Activated naive CD4-positive, alpha-beta T cell treated with anti-CD3 and anti-CD28 coated beads, Interleukin-2, amount 10 ng/mL, durations not matched to agents 7 days and 5 days (primary cell): ENCODE data around the gene FAM228B.
"Not testable (repeated sequence)": the region's sequence is repeated elsewhere in the genome, so short reads cannot be mapped to it uniquely, and the experiment has no call there.

ENCODE experiments used
- CTCF ChIA-PET: fragments of 350-600 bp; sonication (Branson Sonifier 250); formaldehyde crosslinking; loops from one replicate; lab custom pipeline; 2021; ENCODE audit warnings: antibody characterized with exemption; lab: Charles Lee
- DNase-seq: peaks from one replicate; pipeline ENCODE4 v3.0.0-alpha.2; 2020
- H3K27ac Mint-ChIP-seq: one replicate; pipeline ENCODE4 v1.8.0; 2021; ENCODE audit warnings: mild to moderate bottlenecking, moderate library complexity, mixed read lengths
- H3K27me3 Mint-ChIP-seq: one replicate; pipeline ENCODE4 v1.8.0; 2021; ENCODE audit warnings: mild to moderate bottlenecking, mixed read lengths
- H3K36me3 Mint-ChIP-seq: one replicate; pipeline ENCODE4 v1.8.0; 2021; ENCODE audit warnings: mixed read lengths
- H3K4me1 Mint-ChIP-seq: one replicate; pipeline ENCODE4 v1.8.0; 2021; ENCODE audit warnings: mixed read lengths
- H3K4me3 Mint-ChIP-seq: one replicate; pipeline ENCODE4 v1.8.0; 2021; ENCODE audit warnings: mild to moderate bottlenecking, moderate library complexity, mixed read lengths
- H3K9me3 Mint-ChIP-seq: one replicate; pipeline ENCODE4 v1.8.0; 2021; ENCODE audit warnings: mixed read lengths

FAM228B gene

DNA sequence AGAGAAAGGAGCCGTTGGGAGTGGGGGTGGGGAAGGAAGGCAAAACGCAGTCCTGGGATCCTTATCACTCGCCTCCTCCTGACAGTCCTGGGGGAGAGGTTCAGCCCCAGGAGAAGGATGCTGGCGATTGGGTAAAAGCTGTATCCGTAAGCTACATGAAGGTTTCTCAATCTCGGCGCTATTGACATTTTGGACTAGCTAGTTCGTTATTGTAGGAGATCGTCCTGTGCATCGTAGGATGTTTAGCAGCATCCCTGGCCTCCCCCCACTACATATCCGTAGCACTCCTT, 38.1 kb upstream of the FAM228B start:
- Mint-ChIP-seq H3K27me3 (no peaks in the 10 kb centered on the region), H3K27ac (no peak overlapping the region), H3K4me1 (peaks cover 16% of the 10 kb centered on the region)

DNA sequence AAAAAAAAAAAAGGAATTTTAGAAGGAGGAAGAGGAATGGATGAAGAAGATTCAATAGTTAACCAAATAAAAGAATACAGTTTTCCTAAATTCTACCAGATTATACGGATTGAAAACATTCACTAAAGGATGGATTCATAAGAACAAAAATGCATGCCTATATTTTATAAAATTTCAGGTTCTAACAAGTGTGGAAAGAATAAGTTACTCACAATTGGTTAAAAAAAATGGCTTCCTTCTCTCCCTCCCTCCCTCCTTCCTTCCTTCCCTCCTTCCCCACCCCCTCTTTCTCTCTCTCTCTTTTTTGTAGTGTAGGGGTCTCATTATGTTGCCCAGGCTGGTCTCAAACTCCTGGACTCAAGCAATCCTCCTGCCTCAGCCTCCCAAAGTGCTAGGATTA, 37.0 kb upstream of the FAM228B start:
- CTCF ChIA-PET, result no interaction called here
- peaks cover 4% of the 10 kb centered on the region for H3K36me3 Mint-ChIP-seq

More for the DNA sequence above, 38.1 kb upstream of the FAM228B start:
- CTCF ChIA-PET, result interaction anchor here (1.0 to 3.4 kb wide), 12 partner anchors 9 to 296 kb away, joined by 3 to 43 read pairs (median 4); partner anchors contain the start of genes ATAD2B and SF3B6
- DNase-seq, result no peak
- Mint-ChIP-seq H3K36me3 (peaks cover 4% of the 10 kb centered on the region), H3K4me3 (peak overlapping the region; percentile 90), H3K9me3 (no peaks in the 10 kb centered on the region)

DNA sequence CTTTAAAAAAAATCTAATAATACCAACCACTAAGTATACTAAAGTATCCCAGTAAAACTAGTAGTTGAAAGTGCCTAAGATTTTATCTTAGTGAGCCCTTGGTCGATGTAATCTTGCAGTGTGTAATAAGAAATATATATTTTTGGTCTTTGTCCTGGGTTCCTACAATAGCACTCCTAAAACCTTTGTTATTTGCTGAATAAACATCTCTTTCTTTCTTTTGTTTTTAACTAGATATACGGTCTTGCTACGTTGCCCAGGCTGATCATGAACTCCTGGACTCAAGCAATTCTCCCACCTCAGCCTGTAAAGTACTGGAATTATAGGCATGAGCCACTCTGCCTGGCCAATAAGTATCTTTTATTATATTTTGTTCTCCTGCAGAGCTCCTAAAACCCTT, 36.2 kb upstream of the FAM228B start:
- Mint-ChIP-seq H3K4me1 (peaks cover 16% of the 10 kb centered on the region), H3K27me3 (no peaks in the 10 kb centered on the region), H3K4me3 (no peak overlapping the region), H3K36me3 (peaks cover 4% of the 10 kb centered on the region), H3K9me3 (no peaks in the 10 kb centered on the region), H3K27ac (no peak overlapping the region)
- no peak for DNase-seq
- CTCF ChIA-PET, result interaction anchor here (0.7 to 1.0 kb wide), 2 partner anchors 57 to 160 kb away, joined by 3 read pairs; partner anchors contain the start of gene ATAD2B

More for the DNA sequence above, 37.0 kb upstream of the FAM228B start:
- H3K9me3 Mint-ChIP-seq, result no peaks in the 10 kb centered on the region
- H3K4me3 Mint-ChIP-seq, result no peak overlapping the region
- peaks cover 16% of the 10 kb centered on the region for H3K4me1 Mint-ChIP-seq
- no peaks in the 10 kb centered on the region for H3K27me3 Mint-ChIP-seq
- no peak for DNase-seq
- no peak overlapping the region for H3K27ac Mint-ChIP-seq

DNA sequence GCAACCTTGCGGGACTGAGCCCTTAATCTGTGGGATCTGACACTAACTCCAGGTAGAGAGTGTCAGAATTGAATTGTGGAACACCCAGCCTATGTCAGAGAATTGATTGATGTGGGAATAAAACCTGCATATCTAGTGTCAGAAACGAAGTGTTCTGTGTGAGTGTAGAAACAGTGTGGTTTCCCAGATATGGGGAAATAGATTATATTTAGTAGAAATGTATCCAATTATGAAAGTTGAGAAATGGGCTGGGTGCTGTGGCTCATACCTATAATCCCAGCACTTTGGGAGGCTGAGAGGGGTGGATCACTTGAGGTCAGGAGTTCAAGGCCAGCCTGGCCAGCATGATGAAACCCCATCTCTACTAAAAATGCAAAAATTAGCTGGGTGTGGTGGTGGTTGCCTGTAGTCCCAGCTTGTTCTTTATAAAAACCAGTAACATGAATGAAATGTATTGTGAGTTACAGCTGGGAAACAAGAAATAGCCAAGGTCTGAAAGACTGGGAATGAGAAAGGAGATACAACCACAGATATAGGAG, 34.4 kb upstream of the FAM228B start:
- no peaks in the 10 kb centered on the region for H3K9me3 Mint-ChIP-seq
- H3K27me3 Mint-ChIP-seq, result no peaks in the 10 kb centered on the region
- DNase-seq, result no peak
- no peaks in the 10 kb centered on the region for H3K36me3 Mint-ChIP-seq
- H3K4me1 Mint-ChIP-seq, result peaks cover 10% of the 10 kb centered on the region
- no peak overlapping the region for H3K27ac Mint-ChIP-seq
- CTCF ChIA-PET, result no interaction called here
- no peak overlapping the region for H3K4me3 Mint-ChIP-seq

DNA sequence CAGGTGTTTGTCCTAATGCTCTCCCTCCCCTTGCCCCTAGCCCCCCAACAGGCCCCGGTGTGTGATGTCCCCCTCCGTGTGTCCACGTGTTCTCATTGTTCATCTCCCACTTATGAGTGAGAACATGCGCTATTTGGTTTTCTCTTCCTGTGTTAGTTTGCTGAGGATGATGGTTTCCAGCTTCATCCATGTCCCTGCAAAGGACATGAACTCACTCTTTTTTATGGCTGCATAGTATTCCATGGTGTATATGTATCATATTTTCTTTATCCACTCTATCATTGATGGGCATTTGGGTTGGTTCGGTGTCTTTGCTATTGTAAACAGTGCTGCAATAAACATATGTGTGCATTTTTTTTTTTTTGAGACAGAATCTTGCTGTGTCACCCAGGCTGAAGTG, 30.0 kb upstream of the FAM228B start:
- H3K9me3 Mint-ChIP-seq, H3K4me3 Mint-ChIP-seq, H3K27me3 Mint-ChIP-seq, H3K36me3 Mint-ChIP-seq, H3K4me1 Mint-ChIP-seq, H3K27ac Mint-ChIP-seq, DNase-seq, CTCF ChIA-PET: not testable (repeated sequence)

DNA sequence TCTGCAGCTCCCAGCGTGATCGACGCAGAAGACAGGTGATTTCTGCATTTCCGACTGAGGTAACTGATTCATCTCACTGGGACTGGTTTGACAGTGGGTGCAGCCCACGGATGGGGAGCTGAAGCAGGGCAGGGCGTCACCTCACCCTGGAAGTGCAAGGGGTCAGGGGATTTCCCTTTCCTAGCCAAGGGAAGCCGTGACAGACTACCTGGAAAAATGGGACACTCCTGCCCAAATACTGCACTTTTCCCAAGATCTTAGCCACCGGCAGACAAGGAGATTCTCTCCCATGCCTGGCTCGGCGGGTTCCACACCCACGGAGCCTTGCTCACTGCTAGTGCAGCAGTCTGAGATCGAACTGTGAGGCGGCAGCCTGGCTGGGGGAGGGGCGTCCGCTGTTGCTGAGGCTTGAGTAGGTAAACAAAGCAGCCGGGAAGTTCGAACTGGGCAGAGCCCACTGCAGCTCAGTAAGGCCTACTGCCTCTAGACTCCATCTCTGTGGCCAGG, 28.0 kb upstream of the FAM228B start:
- H3K27me3 Mint-ChIP-seq, H3K4me3 Mint-ChIP-seq: not testable (repeated sequence)

DNA sequence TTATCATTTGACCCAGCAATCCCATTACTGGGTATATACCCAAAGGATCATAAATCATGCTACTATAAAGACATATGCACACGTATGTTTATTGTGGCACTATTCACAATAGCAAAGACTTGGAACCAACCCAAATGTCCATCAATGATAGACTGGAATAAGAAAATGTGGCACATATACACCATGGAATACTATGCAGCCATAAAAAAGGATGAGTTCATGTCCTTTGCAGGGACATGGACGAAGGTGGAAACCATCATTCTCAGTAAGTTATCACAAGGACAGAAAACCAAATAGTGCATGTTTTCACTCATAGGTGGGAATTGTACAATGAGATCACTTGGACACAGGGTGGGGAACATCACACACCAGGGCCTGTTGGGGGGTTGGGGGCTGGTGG, 22.5 kb upstream of the FAM228B start:
- CTCF ChIA-PET, H3K27ac Mint-ChIP-seq, H3K27me3 Mint-ChIP-seq, H3K4me1 Mint-ChIP-seq, H3K36me3 Mint-ChIP-seq, H3K4me3 Mint-ChIP-seq, DNase-seq: not testable (repeated sequence)
- peaks cover 12% of the 10 kb centered on the region for H3K9me3 Mint-ChIP-seq

More for the DNA sequence above, 28.0 kb upstream of the FAM228B start:
- CTCF ChIA-PET, result interaction anchor here (2.3 kb wide), 1 partner anchor 11 kb away, joined by 12 read pairs; the partner anchor contains the start of gene TP53I3
- H3K9me3 Mint-ChIP-seq, DNase-seq, H3K4me1 Mint-ChIP-seq, H3K27ac Mint-ChIP-seq, H3K36me3 Mint-ChIP-seq: not testable (repeated sequence)

DNA sequence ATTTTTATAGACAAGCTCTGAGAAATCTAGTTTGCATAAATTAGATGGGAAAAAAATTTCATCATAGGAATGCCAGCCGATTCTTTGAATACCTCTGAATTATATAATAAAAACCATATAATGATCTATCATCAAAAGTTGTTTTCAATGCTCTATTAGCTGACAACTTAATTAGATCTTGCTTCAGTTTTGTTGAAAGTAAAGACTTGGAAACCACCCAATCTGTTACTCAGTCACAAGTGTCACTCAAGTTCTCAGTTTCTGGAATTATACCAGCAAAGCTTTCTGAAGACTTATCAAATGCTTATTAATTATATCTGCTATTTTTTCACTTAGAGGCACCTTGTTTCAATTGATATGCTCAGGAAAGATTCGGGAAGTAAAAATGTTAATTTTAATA, 21.3 kb upstream of the FAM228B start:
- Mint-ChIP-seq H3K27ac (no peak overlapping the region), H3K27me3 (no peaks in the 10 kb centered on the region), H3K4me3 (no peak overlapping the region), H3K4me1 (no peaks in the 10 kb centered on the region), H3K36me3 (peaks cover 4% of the 10 kb centered on the region), H3K9me3 (peaks cover 20% of the 10 kb centered on the region)
- CTCF ChIA-PET, result no interaction called here
- no peak for DNase-seq

DNA sequence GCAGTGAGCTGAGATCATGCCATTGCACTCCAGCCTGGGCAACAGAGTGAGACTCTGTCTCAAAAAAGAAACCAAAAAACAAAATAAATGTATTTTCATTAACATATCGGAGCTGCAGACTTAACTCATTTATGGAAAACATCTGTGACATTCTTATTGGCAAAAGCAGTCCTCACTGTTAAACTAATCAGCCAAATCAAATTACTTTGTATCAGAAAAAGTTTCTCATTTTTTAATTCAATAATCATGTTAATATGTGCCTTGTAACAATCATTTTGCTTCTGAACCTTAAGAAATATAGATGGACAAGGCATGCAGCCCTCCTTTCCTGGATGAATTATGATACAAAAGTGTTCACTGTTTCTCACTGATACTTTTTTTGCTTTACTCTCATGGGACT, 20.6 kb upstream of the FAM228B start:
- Mint-ChIP-seq H3K27me3 (no peaks in the 10 kb centered on the region), H3K9me3 (peaks cover 25% of the 10 kb centered on the region), H3K4me3 (no peak overlapping the region), H3K4me1 (no peaks in the 10 kb centered on the region), H3K36me3 (peaks cover 4% of the 10 kb centered on the region), H3K27ac (no peak overlapping the region)
- DNase-seq, result no peak
- CTCF ChIA-PET, result no interaction called here

DNA sequence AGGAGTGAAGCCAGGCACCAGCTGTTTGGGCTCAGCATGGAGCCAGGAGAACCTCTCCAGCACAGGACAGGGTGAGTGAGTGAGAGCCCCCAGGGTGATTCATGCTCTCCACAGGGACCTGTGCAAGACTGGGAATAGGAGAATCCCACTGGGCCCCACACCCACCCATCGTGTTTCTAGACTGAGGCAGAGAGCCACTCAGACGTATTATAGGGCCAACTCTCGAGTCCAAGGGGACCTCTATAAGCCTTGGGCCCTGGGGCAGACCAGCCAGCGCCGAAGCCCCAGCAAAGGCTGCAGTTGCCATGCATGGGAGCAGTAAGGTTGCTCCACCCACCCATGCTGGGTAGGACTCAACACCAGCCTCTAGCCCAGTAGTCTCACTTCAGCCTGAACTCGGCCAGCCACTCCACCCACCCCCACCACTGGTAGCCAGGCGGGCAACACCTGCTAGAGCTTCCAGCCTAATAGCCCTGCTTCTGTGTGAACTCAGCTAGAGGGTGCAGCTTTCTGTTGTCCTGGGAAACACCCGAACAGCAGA, 19.1 kb upstream of the FAM228B start:
- CTCF ChIA-PET, result no interaction called here
- H3K27me3 Mint-ChIP-seq, result no peaks in the 10 kb centered on the region
- no peak for DNase-seq
- no peak overlapping the region for H3K4me3 Mint-ChIP-seq
- H3K9me3 Mint-ChIP-seq, result peaks cover 28% of the 10 kb centered on the region
- H3K4me1 Mint-ChIP-seq, result no peaks in the 10 kb centered on the region
- peaks cover 4% of the 10 kb centered on the region for H3K36me3 Mint-ChIP-seq
- H3K27ac Mint-ChIP-seq, result peak overlapping the region; percentile 37

DNA sequence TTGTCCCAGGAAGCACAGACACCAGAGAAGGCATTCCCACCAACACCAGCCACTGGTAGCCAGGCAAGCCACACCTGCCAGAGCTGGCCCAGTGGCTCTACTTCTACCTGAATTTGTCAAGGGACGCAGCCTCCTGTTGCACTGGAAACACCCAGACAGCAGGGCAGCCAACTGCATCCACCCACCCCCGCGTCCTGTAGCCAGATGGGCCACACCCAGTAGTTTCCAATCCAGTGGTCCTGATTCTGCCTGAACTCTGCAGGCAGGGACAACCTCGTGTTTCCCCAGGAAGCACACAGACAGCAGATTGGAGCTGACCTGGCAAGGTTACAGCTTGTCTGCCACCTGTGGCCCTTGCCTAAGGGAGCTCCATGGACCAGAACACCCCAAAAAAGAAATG, 18.4 kb upstream of the FAM228B start:
- Mint-ChIP-seq H3K36me3 (peaks cover 4% of the 10 kb centered on the region), H3K4me3 (no peak overlapping the region), H3K27ac (no peak overlapping the region), H3K27me3 (no peaks in the 10 kb centered on the region), H3K9me3 (peaks cover 25% of the 10 kb centered on the region), H3K4me1 (no peaks in the 10 kb centered on the region)
- CTCF ChIA-PET, result no interaction called here
- DNase-seq, result no peak

DNA sequence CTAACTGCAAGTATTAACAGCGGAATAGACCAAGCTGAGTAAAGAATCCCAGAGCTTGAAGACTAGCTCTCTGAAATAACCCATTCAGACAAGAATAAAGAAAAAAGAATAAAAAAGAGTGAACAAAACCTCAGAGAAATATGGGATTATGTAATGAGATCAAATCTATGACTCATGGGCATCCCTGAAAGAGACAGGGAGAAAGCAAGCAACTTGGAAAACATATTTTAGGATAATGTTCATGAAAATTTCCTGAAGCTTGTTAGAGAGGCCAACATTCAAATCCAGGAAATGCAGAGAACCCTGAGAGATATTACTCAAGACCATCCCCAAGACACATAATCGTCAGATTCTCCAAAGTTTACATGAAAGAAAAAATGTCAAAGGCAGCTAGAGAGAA, 17.5 kb upstream of the FAM228B start:
- DNase-seq, result no peak
- H3K27me3 Mint-ChIP-seq, result no peaks in the 10 kb centered on the region
- no peaks in the 10 kb centered on the region for H3K4me1 Mint-ChIP-seq
- peaks cover 21% of the 10 kb centered on the region for H3K9me3 Mint-ChIP-seq
- no peak overlapping the region for H3K27ac Mint-ChIP-seq
- H3K4me3 Mint-ChIP-seq, result no peak overlapping the region
- CTCF ChIA-PET, result interaction anchor here (1.3 kb wide), 1 partner anchor 22 kb away, joined by 4 read pairs; no protein-coding TSS in a partner anchor
- peaks cover 4% of the 10 kb centered on the region for H3K36me3 Mint-ChIP-seq

DNA sequence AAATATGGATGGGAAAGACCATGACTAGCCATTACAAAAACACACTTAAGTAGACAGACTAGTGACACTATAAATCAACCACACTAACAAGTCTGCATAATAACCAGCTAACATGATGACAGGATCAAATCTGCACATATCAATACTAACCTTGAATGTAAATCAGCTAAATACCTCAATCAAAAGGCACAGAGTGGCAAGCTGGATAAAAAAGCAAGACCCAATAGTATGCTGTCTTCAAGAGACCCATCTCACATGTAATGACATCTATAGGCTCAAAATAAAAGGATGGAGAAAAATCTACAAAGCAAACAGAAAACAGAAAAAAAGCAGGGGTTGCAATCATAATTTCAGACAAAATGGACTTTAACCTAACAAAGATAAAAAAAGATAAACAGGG, 16.5 kb upstream of the FAM228B start:
- CTCF ChIA-PET, result interaction anchor here (1.1 to 1.3 kb wide), 2 partner anchors 23 to 57 kb away, joined by 3 to 4 read pairs; no protein-coding TSS in a partner anchor
- H3K4me1 Mint-ChIP-seq, result no peaks in the 10 kb centered on the region
- peaks cover 4% of the 10 kb centered on the region for H3K36me3 Mint-ChIP-seq
- H3K9me3 Mint-ChIP-seq, result peaks cover 19% of the 10 kb centered on the region
- H3K27ac Mint-ChIP-seq, result no peak overlapping the region
- H3K4me3 Mint-ChIP-seq, result no peak overlapping the region
- no peak for DNase-seq
- no peaks in the 10 kb centered on the region for H3K27me3 Mint-ChIP-seq

DNA sequence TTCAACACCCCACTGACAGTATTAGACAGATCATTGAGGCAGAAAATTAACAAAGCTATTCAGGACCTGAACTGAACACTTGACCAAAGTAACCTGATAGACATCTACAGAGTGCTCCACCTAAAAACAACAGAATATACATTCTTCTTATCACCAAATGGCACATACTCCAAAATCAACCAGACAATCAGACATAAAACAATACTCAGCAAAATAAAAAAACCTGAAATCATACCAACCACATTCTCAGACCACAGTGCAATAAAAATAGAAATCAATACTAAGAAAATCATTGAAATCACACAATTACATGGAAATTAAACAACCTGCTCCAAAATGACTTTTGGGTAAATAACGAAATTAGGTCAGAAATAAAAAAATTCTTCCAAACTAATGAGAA, 15.9 kb upstream of the FAM228B start:
- CTCF ChIA-PET, result interaction anchor here (1.1 kb wide), 1 partner anchor 57 kb away, joined by 3 read pairs; no protein-coding TSS in a partner anchor
- H3K4me1 Mint-ChIP-seq, result no peaks in the 10 kb centered on the region
- H3K27me3 Mint-ChIP-seq, result no peaks in the 10 kb centered on the region

DNA sequence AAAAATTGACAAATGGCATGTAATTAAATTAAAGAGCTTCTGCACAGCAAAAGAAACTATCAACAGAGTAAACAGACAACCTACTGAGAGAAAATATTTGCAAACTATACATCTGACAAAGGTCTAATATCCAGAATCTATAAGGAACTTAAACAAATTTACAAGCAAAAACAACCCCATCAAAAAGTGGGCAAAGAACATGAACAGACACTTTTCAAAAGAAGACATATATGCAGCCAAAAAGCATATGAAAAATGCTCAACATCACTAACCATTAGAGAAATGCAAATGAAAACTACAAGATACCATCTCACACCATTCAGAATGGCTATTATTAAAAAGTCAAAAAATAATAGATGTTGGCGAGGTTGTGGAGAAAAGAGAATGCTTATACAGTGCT, 13.8 kb upstream of the FAM228B start:
- H3K36me3 Mint-ChIP-seq, H3K27ac Mint-ChIP-seq, DNase-seq, H3K4me3 Mint-ChIP-seq, CTCF ChIA-PET, H3K4me1 Mint-ChIP-seq, H3K27me3 Mint-ChIP-seq: not testable (repeated sequence)
- peaks cover 19% of the 10 kb centered on the region for H3K9me3 Mint-ChIP-seq

More for the DNA sequence above, 15.9 kb upstream of the FAM228B start:
- Mint-ChIP-seq H3K27ac (no peak overlapping the region), H3K36me3 (peaks cover 4% of the 10 kb centered on the region), H3K9me3 (peaks cover 19% of the 10 kb centered on the region), H3K4me3 (no peak overlapping the region)
- DNase-seq, result no peak
